Large intestine (tissue), 3 donors: ENCODE data around the gene CCND3. TPM values are rescaled to one million over a fixed set of nuclear protein-coding genes. Genes with fewer than 3 reads are reported as not detected.

Experiments
- DNase-seq, 2 donors: peaks; one replicate each; pipeline versions ENCODE4 v3.0.0 to v3.0.0-alpha.2; 2013
- H3K27ac ChIP-seq: one replicate; pipeline ENCODE4 v1.5.1; 2013; ENCODE audit warnings: low read length
- H3K27me3 ChIP-seq: 2 replicates; pipeline ENCODE4 v1.6.1; 2013; ENCODE audit warnings: low read length; ENCODE audit not compliant: control insufficient read depth, insufficient read depth
- H3K36me3 ChIP-seq: 2 replicates; pipeline ENCODE4 v1.6.1; 2013; ENCODE audit warnings: low read length; ENCODE audit not compliant: control insufficient read depth, insufficient read depth
- H3K4me1 ChIP-seq: one replicate; pipeline ENCODE4 v1.6.1; 2013; ENCODE audit warnings: low read length; ENCODE audit not compliant: control insufficient read depth, insufficient read depth
- H3K4me3 ChIP-seq: one replicate; pipeline ENCODE4 v1.5.1; 2013; ENCODE audit warnings: low read length
- H3K9me3 ChIP-seq: one replicate; pipeline ENCODE4 v1.6.1; 2013; ENCODE audit warnings: mild to moderate bottlenecking, low read depth, low read length, moderate library complexity; ENCODE audit not compliant: control insufficient read depth
- WGBS: methylation state at CpG from one replicate; pipeline ENCODE4 v1.1.5; 2013; ENCODE audit warnings: low lambda C conversion rate; ENCODE audit not compliant: insufficient coverage; 5-methylcytosine and 5-hydroxymethylcytosine counted together
- polyA plus RNA-seq: library from polyadenylated mRNA; unstranded; fragments of 120-200 nt; gene quantifications from one replicate; pipeline ENCODE4 v1.2.1, GENCODE V29; 2013

CCND3 gene
- polyA plus RNA-seq, 1 donor = 53.6 TPM

GRCh38 chr6:41896281-41896680 lies 45.3 kb downstream of the CCND3 start:
- Histone ChIP-seq H3K36me3 (peaks cover 6% of the 10 kb centered on the region), H3K27ac (no peak overlapping the region), H3K9me3 (no peaks in the 10 kb centered on the region), H3K4me3 (peak overlapping the region; percentile 94), H3K27me3 (no peaks in the 10 kb centered on the region), H3K4me1 (peaks cover 13% of the 10 kb centered on the region)
- no peak for DNase-seq
- WGBS = no CpG with 5 or more reads among the region's 3 CpGs

- Histone ChIP-seq H3K4me3 (peak within 1 kb of the TSS; percentile 94), H3K4me1 (peaks cover 13% of the 10 kb centered on the region), H3K9me3 (no peaks in the 10 kb centered on the region), H3K27me3 (no peaks in the 10 kb centered on the region), H3K36me3 (peaks cover 3% of the 10 kb centered on the region), H3K27ac (peak within 1 kb of the TSS; percentile 83)
- DNase-seq = peak; percentile 82 to 90
- WGBS = 3% methylated on average over 6 of the region's 55 CpGs
These were observed 46.0 kb downstream of the CCND3 start, which contains the start of gene USP49 for GRCh38 chr6:41895300-41896233. Gene USP49, minus strand, starts transcription at chr6:41895375. Its CDS starts 88,392 bp downstream, at chr6:41806983.

DNA sequence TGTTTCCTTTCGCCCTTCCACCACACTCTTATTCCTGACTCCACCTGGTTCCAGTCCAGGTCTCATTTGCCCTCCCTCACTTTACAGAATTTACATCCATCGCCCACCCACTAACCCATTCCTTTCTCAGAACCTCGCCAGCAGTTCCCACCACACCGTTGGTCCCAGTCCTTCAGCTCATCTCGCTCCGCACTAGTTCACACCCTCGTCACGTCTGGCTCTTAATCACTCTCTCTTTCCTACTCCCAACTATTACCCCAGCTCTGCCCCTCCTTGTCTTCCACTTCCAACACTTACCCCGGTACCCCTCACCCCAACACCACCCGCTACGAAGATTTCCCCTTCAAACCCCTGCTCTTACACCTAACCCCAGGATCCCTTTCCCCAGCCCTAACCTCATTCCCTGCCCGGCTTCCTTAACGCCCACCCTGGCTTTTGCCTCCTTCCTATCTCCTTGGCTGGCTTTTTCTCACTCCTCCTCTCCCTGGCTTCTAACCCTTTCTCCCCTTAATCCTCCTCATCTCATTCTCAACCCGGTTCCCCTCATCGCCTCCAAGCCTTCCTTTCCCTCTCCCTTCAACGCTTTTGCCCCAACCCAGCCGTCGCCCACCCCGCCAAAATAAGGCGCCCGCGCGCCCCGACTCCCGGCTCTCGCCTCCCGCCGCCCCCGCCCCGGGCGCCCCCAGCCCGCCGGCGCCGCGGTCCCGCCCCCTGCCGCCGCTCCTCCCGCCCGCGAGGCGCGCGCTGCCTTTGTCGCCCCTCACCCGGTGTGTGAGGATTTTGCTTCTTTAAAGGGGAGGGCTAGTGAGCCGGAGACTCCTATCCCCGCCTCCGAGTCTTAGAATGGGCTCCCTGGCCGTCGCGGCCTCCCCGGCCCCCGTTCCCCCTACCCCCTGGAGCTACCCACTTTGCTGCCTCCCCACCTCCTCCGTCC lies 47.0 kb downstream of the CCND3 start:
- no peaks in the 10 kb centered on the region for H3K36me3 ChIP-seq
- WGBS = 2% methylated on average over 6 of the region's 56 CpGs
- peak overlapping the region; percentile 94 for H3K4me3 ChIP-seq
- no peaks in the 10 kb centered on the region for H3K27me3 ChIP-seq
- DNase-seq = peak; percentile 4 to 28
- H3K9me3 ChIP-seq = no peaks in the 10 kb centered on the region
- H3K4me1 ChIP-seq = peaks cover 13% of the 10 kb centered on the region
- peak overlapping the region; percentile 39 for H3K27ac ChIP-seq

DNA sequence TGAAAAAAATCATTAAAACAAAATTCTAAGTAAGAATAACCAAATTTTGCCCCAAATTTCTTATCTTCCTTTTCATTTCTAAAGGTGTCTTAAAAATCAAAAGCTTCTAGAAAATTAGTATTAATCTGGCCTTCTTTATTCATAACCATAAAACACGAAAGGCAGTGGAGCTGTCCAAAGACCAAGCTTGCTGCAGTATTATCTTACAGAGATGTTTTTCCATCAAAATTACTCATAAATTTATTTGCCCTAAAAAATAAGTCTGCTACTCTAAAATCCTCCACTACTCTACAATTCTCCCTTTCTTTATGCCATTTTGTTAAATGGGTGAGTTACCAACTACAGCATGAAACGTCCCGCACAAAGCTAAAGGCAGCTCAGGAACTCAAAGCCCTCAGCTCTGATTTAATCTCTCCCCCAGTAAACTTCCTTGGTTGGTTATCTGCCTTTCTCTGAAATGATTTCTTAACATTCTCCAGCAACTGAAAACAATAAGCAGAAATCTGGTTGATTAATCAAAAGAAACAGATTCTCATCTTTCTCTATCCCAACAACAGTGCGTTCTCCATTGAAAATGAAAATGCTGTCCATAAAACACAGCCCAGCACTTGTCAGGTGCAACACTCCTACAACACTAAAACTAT lies 48.6 kb downstream of the CCND3 start:
- H3K9me3 ChIP-seq = no peaks in the 10 kb centered on the region
- DNase-seq = no peak
- H3K4me1 ChIP-seq = peaks cover 13% of the 10 kb centered on the region
- no peak overlapping the region for H3K27ac ChIP-seq
- no peaks in the 10 kb centered on the region for H3K27me3 ChIP-seq
- no peak overlapping the region for H3K4me3 ChIP-seq
- H3K36me3 ChIP-seq = no peaks in the 10 kb centered on the region
- 63% methylated on average over 2 of the region's 4 CpGs for WGBS

DNA sequence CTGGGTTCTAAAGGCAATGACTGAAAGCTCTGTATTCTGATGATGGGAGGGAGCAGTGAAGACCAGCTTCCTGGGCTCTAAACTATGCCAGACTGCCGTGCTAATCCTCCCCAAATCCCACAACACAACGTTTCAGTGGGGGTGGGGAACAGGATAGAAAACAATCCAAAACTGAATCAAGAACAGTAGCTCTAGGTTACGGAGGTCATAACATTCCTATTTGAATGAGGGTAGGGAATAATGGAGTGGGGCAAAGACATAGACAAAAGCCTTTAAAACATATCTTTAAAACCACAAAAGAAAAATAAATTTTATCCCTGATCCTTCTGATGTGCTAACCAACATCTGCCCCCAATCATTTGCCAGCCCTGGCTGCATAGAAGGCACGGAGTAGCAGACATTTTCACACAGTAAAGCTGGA lies 54.3 kb downstream of the CCND3 start:
- Histone ChIP-seq H3K4me3 (no peak overlapping the region), H3K27ac (no peak overlapping the region)
- WGBS = 100% methylated on average over 2 of the region's 4 CpGs

DNA sequence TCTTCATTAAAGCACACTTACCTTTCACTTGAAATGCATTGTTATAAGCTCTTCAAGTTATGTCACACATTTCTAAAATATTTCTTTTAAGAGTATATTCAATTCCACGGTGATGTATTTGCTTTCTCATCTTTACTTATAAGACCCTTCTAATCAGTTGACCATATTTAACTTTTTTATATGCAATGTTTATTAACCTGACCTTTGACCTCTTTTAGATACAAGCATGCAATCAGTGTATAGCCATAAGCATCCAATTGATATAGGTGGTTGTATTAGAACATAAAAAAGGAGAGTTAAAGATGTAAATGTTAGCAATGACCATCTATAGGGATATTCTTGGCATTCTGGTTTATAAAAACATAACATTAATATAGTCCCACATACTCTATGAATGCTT lies 55.7 kb downstream of the CCND3 start:
- no peaks in the 10 kb centered on the region for H3K27me3 ChIP-seq
- DNase-seq = no peak
- H3K4me1 ChIP-seq = no peaks in the 10 kb centered on the region
- H3K27ac ChIP-seq = no peak overlapping the region
- H3K9me3 ChIP-seq = no peaks in the 10 kb centered on the region
- no peak overlapping the region for H3K4me3 ChIP-seq
- no peaks in the 10 kb centered on the region for H3K36me3 ChIP-seq
- WGBS = 67% methylated on average over 1 of the region's 1 CpG

More for the DNA sequence above, 54.3 kb downstream of the CCND3 start:
- no peaks in the 10 kb centered on the region for H3K36me3 ChIP-seq
- no peaks in the 10 kb centered on the region for H3K4me1 ChIP-seq
- no peaks in the 10 kb centered on the region for H3K27me3 ChIP-seq
- no peaks in the 10 kb centered on the region for H3K9me3 ChIP-seq
- DNase-seq = no peak

DNA sequence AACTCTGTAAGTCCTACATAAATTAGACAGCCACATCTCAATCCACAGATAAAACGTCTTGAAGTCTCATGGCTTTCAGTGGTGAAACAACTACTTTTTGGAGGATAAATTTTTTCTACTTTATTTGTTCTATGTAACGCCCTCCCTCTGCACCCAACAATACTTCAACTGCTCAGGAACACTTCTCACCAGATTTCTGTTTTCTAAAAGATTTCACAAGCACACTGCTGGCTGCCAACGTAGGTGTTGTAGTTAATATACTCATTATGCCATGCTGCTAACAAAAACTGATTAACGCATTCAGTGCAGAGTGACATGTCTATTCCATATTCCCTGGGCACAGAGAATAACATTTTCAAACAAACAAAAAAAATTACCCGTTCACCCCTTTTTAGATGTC lies 56.7 kb downstream of the CCND3 start:
- 88% methylated on average over 1 of the region's 5 CpGs for WGBS
- DNase-seq = no peak
- Histone ChIP-seq H3K27ac (no peak overlapping the region), H3K4me3 (no peak overlapping the region), H3K27me3 (no peaks in the 10 kb centered on the region), H3K36me3 (no peaks in the 10 kb centered on the region), H3K4me1 (no peaks in the 10 kb centered on the region), H3K9me3 (no peaks in the 10 kb centered on the region)

Other genes starting within 250 kb of the CCND3 start
- 86.0 TPM for gene TFEB, start 206.2 kb downstream of the CCND3 start, polyA plus RNA-seq
- 0.16 TPM for gene PGC, start 194.4 kb downstream of the CCND3 start, polyA plus RNA-seq
- gene FRS3, start 161.9 kb downstream of the CCND3 start, polyA plus RNA-seq = 5.9 TPM
- 3.7 TPM for gene PRICKLE4, start 161.0 kb downstream of the CCND3 start, polyA plus RNA-seq
- 195 TPM for gene TOMM6, start 154.1 kb downstream of the CCND3 start, polyA plus RNA-seq
- 5.3 TPM for gene USP49, start 46.4 kb downstream of the CCND3 start, polyA plus RNA-seq
- gene MED20, start 20.7 kb downstream of the CCND3 start, polyA plus RNA-seq = 26.0 TPM
- gene BYSL, start 20.3 kb downstream of the CCND3 start, polyA plus RNA-seq = 18.5 TPM
- gene TAF8, start 108.7 kb upstream of the CCND3 start, polyA plus RNA-seq = 32.7 TPM
- gene C6orf132, start 200.8 kb upstream of the CCND3 start, polyA plus RNA-seq = 44.3 TPM
- gene GUCA1A, start 231.6 kb upstream of the CCND3 start, polyA plus RNA-seq = 0.49 TPM